Measurements from ENCODE around the gene ASB3.

- TF ChIP-seq GATA2 (IDR thresholded peaks at IDR 0.05; ENCODE audit: low read depth, low read length) (no peak), GATA3 (IDR thresholded peaks at IDR 0.05; ENCODE audit: low read depth, low read length) (no peak)
Observed at GRCh38 chr2:53827398-53828175, 40.8 kb upstream of the ASB3 start.
